Endothelial cell of umbilical vein (primary cell): ENCODE results near the gene PAPPA2. TPM values are rescaled to one million over a fixed set of nuclear protein-coding genes. Genes with fewer than 3 reads are reported as not detected.

ENCODE experiments used
- BruUV-seq: library from RNA; stranded (reverse); fragments of 400-500 nt; replicated peaks from 2 replicates; lab custom pipeline; 2021; lab: Mats Ljungman, UMichigan
- CTCF ChIA-PET: fragments of 300-600, 350-600 bp; sonication (Branson Sonifier 250); formaldehyde crosslinking; loops from one replicate; lab custom pipeline; 2021; ENCODE audit warnings: antibody characterized with exemption, inconsistent platforms; lab: Charles Lee
- POLR2A ChIA-PET: fragments of 300-600, 350-600 bp; sonication (Branson Sonifier 250); formaldehyde crosslinking; loops from one replicate; lab custom pipeline; 2021; ENCODE audit warnings: antibody characterized with exemption, inconsistent platforms; lab: Charles Lee
- DNase-seq: peaks from one replicate; pipeline ENCODE4 v3.0.0-alpha.2; 2011; ENCODE audit warnings: low read depth, low spot score
- FAIRE-seq: peaks from 2 replicates; lab custom pipeline; 2011; peaks lifted over from hg19 to GRCh38; lab: Jason Lieb, UNC
- H2AFZ ChIP-seq: 2 replicates; pipeline ENCODE4 v1.6.0; 2012; ENCODE audit warnings: low read depth, low read length, control low read depth, inconsistent platforms
- H3K27ac ChIP-seq: 2 replicates; pipeline ENCODE4 v1.5.1; 2011; ENCODE audit warnings: low read depth, mild to moderate bottlenecking, control low read depth, low read length, moderate library complexity; ENCODE audit not compliant: insufficient read depth
- H3K27me3 ChIP-seq, 2 experiments: 2 replicates each; pipeline versions ENCODE4 v1.6.0 to v1.6.1; 2011; ENCODE audit warnings: low read length in 2 of 2, mixed read lengths in 1 of 2; ENCODE audit not compliant: control insufficient read depth in 2 of 2, insufficient read depth in 2 of 2
- H3K36me3 ChIP-seq, 2 experiments: 2 replicates in 1 of 2; 3 replicates in 1 of 2; pipeline ENCODE4 v1.5.1; 2011; ENCODE audit warnings: low read length in 2 of 2, mild to moderate bottlenecking in 1 of 2, moderate library complexity in 1 of 2; ENCODE audit not compliant: control insufficient read depth in 2 of 2, insufficient read depth in 2 of 2; ENCODE audit errors: extremely low read depth in 1 of 2
- H3K4me1 ChIP-seq: 3 replicates; pipeline ENCODE4 v1.5.1; 2011; ENCODE audit warnings: mild to moderate bottlenecking, low read length; ENCODE audit not compliant: control insufficient read depth, insufficient read depth; ENCODE audit errors: extremely low read depth
- H3K4me2 ChIP-seq: 2 replicates; pipeline ENCODE4 v1.6.1; 2011; ENCODE audit warnings: low read length, control low read depth, mixed read lengths; ENCODE audit not compliant: insufficient read depth
- H3K4me3 ChIP-seq, 3 experiments: fragments of 200-600 bp in 1 of 3; sonication (generic), shearing (Covaris generic) in 1 of 3; replicated peaks in 1 of 3; 2 replicates each; pipeline ENCODE4 v1.5.1; 2011 to 2016; ENCODE audit warnings: control low read depth in 3 of 3, low read length in 3 of 3, mild to moderate bottlenecking in 2 of 3, inconsistent platforms in 1 of 3, low read depth in 1 of 3, moderate library complexity in 1 of 3; ENCODE audit not compliant: insufficient read depth in 1 of 3
- H3K79me2 ChIP-seq: 2 replicates; pipeline ENCODE4 v1.6.0; 2012; ENCODE audit warnings: low read length, inconsistent platforms; ENCODE audit not compliant: control insufficient read depth, insufficient read depth
- H3K9ac ChIP-seq: replicated peaks from 2 replicates; pipeline ENCODE3; 2011; ENCODE audit warnings: low read length, control low read depth; ENCODE audit not compliant: insufficient read depth; ENCODE audit errors: extremely low read depth
- H3K9me1 ChIP-seq: replicated peaks from 3 replicates; pipeline ENCODE4 v1.6.0; 2011; ENCODE audit warnings: mild to moderate bottlenecking, low read length; ENCODE audit not compliant: control insufficient read depth, insufficient read depth; ENCODE audit errors: extremely low read depth
- H3K9me3 ChIP-seq: replicated peaks from 2 replicates; pipeline ENCODE4 v1.5.1; 2012; ENCODE audit warnings: low read length, inconsistent platforms; ENCODE audit not compliant: control insufficient read depth, insufficient read depth
- H4K20me1 ChIP-seq: replicated peaks from 2 replicates; pipeline ENCODE3; 2011; ENCODE audit warnings: mild to moderate bottlenecking, low read length; ENCODE audit not compliant: control insufficient read depth, insufficient read depth; ENCODE audit errors: extremely low read depth
- EZH2 ChIP-seq: IDR thresholded peaks from 2 replicates; pipeline ENCODE4 v1.6.1; 2012; ENCODE audit warnings: borderline replicate concordance, low read depth, mild to moderate bottlenecking, moderate library complexity, low read length, inconsistent platforms; ENCODE audit not compliant: severe bottlenecking
- FOS ChIP-seq: IDR thresholded peaks from 2 replicates; pipeline ENCODE4 v1.6.1; 2011; ENCODE audit warnings: mild to moderate bottlenecking, low read length, moderate library complexity, borderline replicate concordance; ENCODE audit not compliant: insufficient read depth
- GATA2 ChIP-seq: IDR thresholded peaks from 2 replicates; pipeline ENCODE4 v1.7.0; 2011; ENCODE audit warnings: low read depth, mild to moderate bottlenecking, moderate library complexity, mixed read lengths, low read length; ENCODE audit not compliant: insufficient read length, insufficient read depth
- JUN ChIP-seq: IDR thresholded peaks from 2 replicates; pipeline ENCODE4 v1.6.1; 2011; ENCODE audit warnings: borderline replicate concordance, low read depth; ENCODE audit not compliant: insufficient read length, insufficient read depth
- MYC ChIP-seq: IDR thresholded peaks from one replicate; pipeline ENCODE4 v1.6.1; 2011; ENCODE audit warnings: mild to moderate bottlenecking, low read depth, low read length
- POLR2A ChIP-seq: IDR thresholded peaks from 2 replicates; pipeline ENCODE4 v1.6.1; 2012; ENCODE audit warnings: low read depth, mild to moderate bottlenecking, control low read depth, low read length
- POLR2AphosphoS5 ChIP-seq: IDR thresholded peaks from 2 replicates; pipeline ENCODE4 v1.6.1; 2012; ENCODE audit warnings: low read depth, mild to moderate bottlenecking, control low read depth, low read length, moderate library complexity; ENCODE audit not compliant: insufficient read depth
- dilution Hi-C: fragments of 300-500 bp; cut with MboI; formaldehyde crosslinking; loops from one replicate; pipeline ENCODE4 v1.15.0; 2019; ENCODE audit warnings: low sequenced_read_pairs; ENCODE audit not compliant: extremely low pct_ligation_motif_present
- intact Hi-C: fragments of 100-400 bp; cut with micrococcal nuclease; formaldehyde crosslinking; loops from one replicate; pipeline ENCODE4 v1.10.0; 2022
- polyA plus RNA-seq, 4 experiments: library from polyadenylated mRNA; depleted of rRNA in 3 of 4; stranded (reverse) in 3 of 4; unstranded in 1 of 4; fragments of >200 nt; gene quantifications; 2 replicates each; pipeline versions ENCODE4 v1.2.1 to v1.2.3, GENCODE V29; 2011 to 2012; ENCODE audit warnings: missing spikeins in 1 of 4
- total RNA-seq: library from RNA; stranded (reverse); gene quantifications from 2 replicates; pipeline ENCODE4 v1.2.3, GENCODE V29; 2021
- TF ChIP-seq, protein P1 (sequence below): IDR thresholded peaks from 2 replicates; pipeline ENCODE4 v1.6.1; 2011; ENCODE audit not compliant: insufficient read depth, insufficient read length
- TF ChIP-seq, protein P2 (sequence below), 2 donors: IDR thresholded peaks; 1 replicate in 1 of 2; 2 replicates in 1 of 2; pipeline ENCODE4 v1.5.1; 2011; ENCODE audit warnings: low read length in 2 of 2, mild to moderate bottlenecking in 2 of 2, moderate library complexity in 2 of 2, control low read depth in 1 of 2, inconsistent platforms in 1 of 2, low read depth in 1 of 2; ENCODE audit not compliant: insufficient read depth in 1 of 2; ENCODE audit errors: extremely low read depth in 1 of 2

Gene PAPPA2
- total and polyA plus RNA-seq, 2 donors (not counting 3 experiments of a cell fraction or from before 2014, with no cell fraction given): not detected

DNA sequence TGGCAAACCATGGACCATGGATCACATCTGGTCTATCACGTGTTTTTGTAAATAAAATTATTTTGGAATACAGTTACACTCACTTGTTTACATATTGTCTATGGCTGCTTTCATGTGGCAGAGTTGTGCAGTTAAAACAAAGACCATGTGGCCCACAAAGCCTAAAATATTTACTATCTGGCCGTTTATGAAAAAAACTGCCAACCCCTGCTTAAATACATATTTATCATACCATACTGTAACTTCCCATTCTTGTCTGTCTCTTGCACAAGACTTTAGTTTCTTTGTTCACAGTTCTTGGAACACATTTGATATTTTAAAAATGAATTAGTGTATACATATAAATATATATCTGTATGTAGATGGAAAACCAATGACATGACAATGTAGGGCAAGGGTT, 141.5 kb downstream of the PAPPA2 start:
- Histone ChIP-seq H3K4me1 (no peaks in the 10 kb centered on the region), H3K4me3 (no peak overlapping the region), H3K36me3 (no peaks in the 10 kb centered on the region), H3K79me2 (no peaks in the 10 kb centered on the region), H2AFZ (no peak overlapping the region), H3K27ac (no peak overlapping the region), H3K9me3 (peaks cover 4% of the 10 kb centered on the region), H4K20me1 (no peaks in the 10 kb centered on the region), H3K9ac (no peak overlapping the region), H3K4me2 (no peak overlapping the region), H3K27me3 (no peaks in the 10 kb centered on the region), H3K9me1 (no peaks in the 10 kb centered on the region)
- POLR2A ChIA-PET: no interaction called here
- CTCF ChIA-PET: no interaction called here
- no TSS peak for BruUV-seq
- no peak for TF ChIP-seq JUN
- TF ChIP-seq MYC: no peak
- TF ChIP-seq, protein P1, sequence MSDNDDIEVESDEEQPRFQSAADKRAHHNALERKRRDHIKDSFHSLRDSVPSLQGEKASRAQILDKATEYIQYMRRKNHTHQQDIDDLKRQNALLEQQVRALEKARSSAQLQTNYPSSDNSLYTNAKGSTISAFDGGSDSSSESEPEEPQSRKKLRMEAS: no peak
- TF ChIP-seq POLR2A: no peak
- TF ChIP-seq POLR2AphosphoS5: no peak
- no peak for TF ChIP-seq EZH2
- no peak for TF ChIP-seq GATA2
- TF ChIP-seq, protein P2, sequence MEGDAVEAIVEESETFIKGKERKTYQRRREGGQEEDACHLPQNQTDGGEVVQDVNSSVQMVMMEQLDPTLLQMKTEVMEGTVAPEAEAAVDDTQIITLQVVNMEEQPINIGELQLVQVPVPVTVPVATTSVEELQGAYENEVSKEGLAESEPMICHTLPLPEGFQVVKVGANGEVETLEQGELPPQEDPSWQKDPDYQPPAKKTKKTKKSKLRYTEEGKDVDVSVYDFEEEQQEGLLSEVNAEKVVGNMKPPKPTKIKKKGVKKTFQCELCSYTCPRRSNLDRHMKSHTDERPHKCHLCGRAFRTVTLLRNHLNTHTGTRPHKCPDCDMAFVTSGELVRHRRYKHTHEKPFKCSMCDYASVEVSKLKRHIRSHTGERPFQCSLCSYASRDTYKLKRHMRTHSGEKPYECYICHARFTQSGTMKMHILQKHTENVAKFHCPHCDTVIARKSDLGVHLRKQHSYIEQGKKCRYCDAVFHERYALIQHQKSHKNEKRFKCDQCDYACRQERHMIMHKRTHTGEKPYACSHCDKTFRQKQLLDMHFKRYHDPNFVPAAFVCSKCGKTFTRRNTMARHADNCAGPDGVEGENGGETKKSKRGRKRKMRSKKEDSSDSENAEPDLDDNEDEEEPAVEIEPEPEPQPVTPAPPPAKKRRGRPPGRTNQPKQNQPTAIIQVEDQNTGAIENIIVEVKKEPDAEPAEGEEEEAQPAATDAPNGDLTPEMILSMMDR (IDR thresholded peaks at IDR 0.05; ENCODE audit: extremely low read depth in 1 of 2, insufficient read depth in 1 of 2, low read depth in 1 of 2, low read length in 2 of 2): no peak
- no peak for TF ChIP-seq FOS
- intact Hi-C loops (no loop called here), dilution Hi-C loops (no loop called here)
- DNase-seq (no peak), FAIRE-seq (no peak)
